GM19328 (cell line): ENCODE results near the gene EIF2S1.

Source experiments
- ATAC-seq: cut with Tn5 transposase; IDR thresholded peaks from one replicate; pipeline ENCODE4 v1.9.1; 2021; ENCODE audit warnings: mild to moderate bottlenecking, moderate library complexity; ENCODE audit not compliant: unreplicated experiment

The EIF2S1 gene

DNA sequence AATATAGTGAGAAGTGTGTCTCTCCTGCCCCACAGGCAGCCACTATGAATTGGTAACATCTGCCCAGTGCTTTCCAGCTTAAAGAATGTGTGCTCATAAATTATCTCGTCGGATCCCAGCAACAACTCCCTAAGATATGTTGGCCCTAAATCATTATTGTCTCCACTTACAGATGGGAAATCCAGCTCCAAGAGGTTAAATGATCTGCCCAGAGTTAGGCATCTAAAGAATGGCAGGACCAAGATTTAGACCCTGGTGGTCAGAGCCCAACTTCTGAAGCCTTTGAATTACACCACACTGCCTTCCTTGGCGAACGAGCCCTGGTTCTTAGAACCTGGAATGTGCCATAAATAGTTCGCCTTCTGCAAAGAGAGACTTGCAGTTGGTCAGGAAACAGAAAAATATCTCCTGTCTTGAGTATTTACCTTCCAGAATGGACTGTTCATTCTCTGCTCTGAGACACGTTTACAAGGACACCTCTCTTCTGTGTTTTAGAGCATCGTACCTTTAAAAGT is 72.0 kb downstream of the EIF2S1 start:
- ATAC-seq = no peak

- no peak for ATAC-seq
Measured at GRCh38 chr14:67435603-67436002, 75.5 kb downstream of the EIF2S1 start.
